Naive thymus-derived CD4-positive, alpha-beta T cell (primary cell): Measurements from ENCODE around the gene NKX6-2. TPM values are rescaled to one million over a fixed set of nuclear protein-coding genes. Genes with fewer than 3 reads are reported as not detected.
"Not testable (repeated sequence)": the region's sequence is repeated elsewhere in the genome, so short reads cannot be mapped to it uniquely, and the experiment has no call there.

Experiments used
- ATAC-seq: fragments of 150-1000 bp; cut with Tn5 transposase; 2 replicates; pipeline ENCODE4 v1.10.0; 2021; ENCODE audit warnings: mild to moderate bottlenecking, moderate library complexity
- CTCF ChIA-PET: fragments of 350-600 bp; sonication (Branson Sonifier 250); formaldehyde crosslinking; loops from one replicate; lab custom pipeline; 2021; ENCODE audit warnings: antibody characterized with exemption; lab: Charles Lee
- POLR2A ChIA-PET: fragments of 350-600 bp; sonication (Branson Sonifier 250); formaldehyde crosslinking; loops from one replicate; lab custom pipeline; 2021; ENCODE audit warnings: antibody characterized with exemption, inconsistent platforms; lab: Charles Lee
- DNase-seq, 9 donors: peaks; one replicate each; pipeline versions ENCODE4 v3.0.0 to v3.0.0-alpha.2; 2020 to 2022; ENCODE audit warnings: mixed read lengths in 1 of 9
- H3K27ac ChIP-seq: one replicate; pipeline ENCODE4 v1.7.0; 2013; ENCODE audit warnings: mild to moderate bottlenecking, low read depth, low read length, moderate library complexity
- H3K27me3 ChIP-seq, 2 donors: one replicate each; pipeline ENCODE4 v1.7.0; 2013; ENCODE audit warnings: low read length in 2 of 2, mild to moderate bottlenecking in 2 of 2, moderate library complexity in 2 of 2; ENCODE audit not compliant: control insufficient read depth in 2 of 2, insufficient read depth in 2 of 2
- H3K36me3 ChIP-seq, 3 experiments: 1 replicate in 2 of 3; 2 replicates in 1 of 3; pipeline ENCODE4 v1.7.0; 2013; ENCODE audit warnings: low read length in 3 of 3, mild to moderate bottlenecking in 3 of 3, moderate library complexity in 1 of 3; ENCODE audit not compliant: insufficient read depth in 3 of 3, control insufficient read depth in 2 of 3
- H3K4me1 ChIP-seq, 2 donors: one replicate each; pipeline ENCODE4 v1.7.0; 2013; ENCODE audit warnings: low read length in 2 of 2, mild to moderate bottlenecking in 2 of 2, moderate library complexity in 1 of 2; ENCODE audit not compliant: control insufficient read depth in 2 of 2, insufficient read depth in 2 of 2
- H3K4me3 ChIP-seq: 2 replicates; pipeline ENCODE4 v1.7.0; 2013; ENCODE audit warnings: mild to moderate bottlenecking, low read length
- H3K9me3 ChIP-seq, 3 experiments: 1 replicate in 2 of 3; 2 replicates in 1 of 3; pipeline ENCODE4 v1.7.0; 2013; ENCODE audit warnings: low read length in 3 of 3; ENCODE audit not compliant: control insufficient read depth in 2 of 3
- H3K27ac Mint-ChIP-seq, 9 donors: one replicate each; pipeline ENCODE4 v1.8.0; 2020 to 2022; ENCODE audit warnings: mixed read lengths in 9 of 9, mild to moderate bottlenecking in 8 of 9, moderate library complexity in 5 of 9, inconsistent platforms in 2 of 9
- H3K27me3 Mint-ChIP-seq, 5 donors: one replicate each; pipeline ENCODE4 v1.8.0; 2021 to 2022; ENCODE audit warnings: mixed read lengths in 5 of 5, mild to moderate bottlenecking in 1 of 5
- H3K36me3 Mint-ChIP-seq, 5 donors: one replicate each; pipeline ENCODE4 v1.8.0; 2020 to 2022; ENCODE audit warnings: mixed read lengths in 5 of 5, mild to moderate bottlenecking in 3 of 5, inconsistent platforms in 1 of 5
- H3K4me1 Mint-ChIP-seq, 7 donors: one replicate each; pipeline ENCODE4 v1.8.0; 2020 to 2022; ENCODE audit warnings: mixed read lengths in 7 of 7, mild to moderate bottlenecking in 3 of 7, inconsistent platforms in 1 of 7
- H3K4me3 Mint-ChIP-seq, 10 donors: one replicate each; pipeline ENCODE4 v1.8.0; 2020 to 2022; ENCODE audit warnings: mild to moderate bottlenecking in 10 of 10, mixed read lengths in 10 of 10, moderate library complexity in 6 of 10, inconsistent platforms in 2 of 10
- H3K9me3 Mint-ChIP-seq, 11 donors: one replicate each; pipeline ENCODE4 v1.8.0; 2020 to 2022; ENCODE audit warnings: mixed read lengths in 11 of 11, mild to moderate bottlenecking in 4 of 11, inconsistent platforms in 1 of 11, moderate library complexity in 1 of 11
- intact Hi-C, 2 donors: fragments of 100-400 bp; cut with micrococcal nuclease; formaldehyde crosslinking; loops; one replicate each; pipeline ENCODE4 v1.15.1; 2023
- polyA plus RNA-seq, 2 donors: library from polyadenylated mRNA; unstranded; fragments of 300-500 nt; fragmentation: Illumina TruSeq; gene quantifications; one replicate each; pipeline ENCODE4 v1.2.3, GENCODE V29; 2021
- total RNA-seq, 6 experiments: library from RNA in 5 of 6; stranded (reverse) in 5 of 6; gene quantifications; 1 replicate in 5 of 6; 2 replicates in 1 of 6; pipeline ENCODE4 v1.2.3 and lab custom pipeline; 2021 to 2026

NKX6-2 gene
- total and polyA plus RNA-seq, 7 experiments from 2014 or later, result 0.80 TPM; not detected in 6

DNA sequence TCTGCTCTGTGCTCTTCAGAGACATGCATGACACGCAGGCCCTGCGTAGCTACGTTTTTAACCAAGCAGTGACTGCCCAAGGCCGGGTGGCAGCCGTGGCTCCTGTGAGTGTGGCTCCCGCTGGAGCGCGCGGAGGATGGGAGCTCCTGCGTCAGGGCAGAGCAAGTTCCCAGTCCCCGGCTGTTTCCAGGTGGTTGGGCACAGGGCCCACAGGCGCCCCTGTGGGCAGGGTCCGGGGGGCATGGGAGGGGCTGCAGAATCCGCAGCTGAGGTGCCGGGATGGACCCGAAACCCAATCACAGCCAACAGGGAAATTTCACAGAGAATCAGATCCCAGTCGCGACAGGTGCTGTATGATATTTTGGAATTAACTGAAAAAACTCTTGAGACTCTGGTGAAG is 9.8 kb downstream of the NKX6-2 start:
- H3K9me3 ChIP-seq, result no peaks in the 10 kb centered on the region
- no peak for DNase-seq
- no peak overlapping the region for H3K27ac ChIP-seq
- H3K36me3 ChIP-seq, result peaks cover 0 to 61% (median 0%) of the 10 kb centered on the region in 3 experiments
- no peaks in the 10 kb centered on the region for H3K27me3 ChIP-seq
- Mint-ChIP-seq H3K4me3 (no peak overlapping the region), H3K36me3 (peaks cover 3 to 56% (median 15%) of the 10 kb centered on the region in 5 donors), H3K9me3 (no peaks in the 10 kb centered on the region), H3K27me3 (no peaks in the 10 kb centered on the region), H3K4me1 (no peaks in the 10 kb centered on the region), H3K27ac (no peak overlapping the region)
- CTCF ChIA-PET, result no interaction called here
- no peak for ATAC-seq
- intact Hi-C loops, result no loop called here
- H3K4me1 ChIP-seq, result no peaks in the 10 kb centered on the region
- POLR2A ChIA-PET, result no interaction called here
- no peak overlapping the region for H3K4me3 ChIP-seq

GRCh38 chr10:132774902-132775863 is 10.8 kb downstream of the NKX6-2 start:
- H3K4me3 ChIP-seq, result no peak overlapping the region
- H3K36me3 Mint-ChIP-seq, result peaks cover 3 to 59% (median 13%) of the 10 kb centered on the region in 5 donors
- no peaks in the 10 kb centered on the region for H3K9me3 Mint-ChIP-seq
- no peaks in the 10 kb centered on the region for H3K9me3 ChIP-seq
- no peaks in the 10 kb centered on the region for H3K27me3 ChIP-seq
- ChIA-PET POLR2A (no interaction called here), CTCF (no interaction called here)
- intact Hi-C loops, result no loop called here
- no peak overlapping the region for H3K27ac ChIP-seq
- H3K4me3 Mint-ChIP-seq, result no peak overlapping the region
- H3K4me1 Mint-ChIP-seq, result no peaks in the 10 kb centered on the region
- H3K4me1 ChIP-seq, result no peaks in the 10 kb centered on the region
- peaks cover 0 to 63% (median 2%) of the 10 kb centered on the region in 3 experiments for H3K36me3 ChIP-seq
- no peaks in the 10 kb centered on the region for H3K27me3 Mint-ChIP-seq
- ATAC-seq, result no peak
- H3K27ac Mint-ChIP-seq, result no peak overlapping the region
- DNase-seq, result no peak

- H3K9me3 Mint-ChIP-seq, result no peaks in the 10 kb centered on the region
- Histone ChIP-seq H3K9me3 (no peaks in the 10 kb centered on the region), H3K27ac (no peak overlapping the region), H3K36me3 (peaks cover 0 to 61% (median 2%) of the 10 kb centered on the region in 3 experiments), H3K27me3 (no peaks in the 10 kb centered on the region), H3K4me3 (no peak overlapping the region), H3K4me1 (no peaks in the 10 kb centered on the region)
- no peak for DNase-seq
- no peak overlapping the region for H3K27ac Mint-ChIP-seq
- intact Hi-C loops, result no loop called here
- H3K27me3 Mint-ChIP-seq, result no peaks in the 10 kb centered on the region
- no peaks in the 10 kb centered on the region for H3K4me1 Mint-ChIP-seq
- no peak overlapping the region for H3K4me3 Mint-ChIP-seq
- peaks cover 0 to 54% (median 13%) of the 10 kb centered on the region in 5 donors for H3K36me3 Mint-ChIP-seq
- ChIA-PET CTCF (no interaction called here), POLR2A (no interaction called here)
- ATAC-seq, result no peak
Measured at GRCh38 chr10:132774181-132774901, 11.6 kb downstream of the NKX6-2 start.

DNA sequence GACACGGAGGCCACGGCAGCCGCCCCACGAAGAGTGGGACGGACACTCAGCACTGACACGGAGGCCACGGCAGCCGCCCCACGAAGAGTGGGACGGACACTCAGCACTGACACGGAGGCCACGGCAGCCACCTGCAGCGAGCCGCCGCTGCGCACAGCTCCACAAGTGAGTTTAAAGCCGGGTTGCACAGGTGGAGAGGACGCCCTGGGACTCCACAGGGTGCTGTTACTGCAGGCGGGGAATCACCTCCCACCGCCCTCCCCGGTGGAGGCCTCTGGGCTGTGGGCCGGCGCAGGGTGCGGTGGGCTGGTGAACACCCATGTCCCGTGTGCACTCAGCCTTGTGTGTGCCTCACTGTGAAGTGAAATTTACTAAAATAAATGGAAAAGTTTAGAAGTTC is 13.1 kb downstream of the NKX6-2 start:
- ATAC-seq, H3K4me3 Mint-ChIP-seq, POLR2A ChIA-PET, H3K4me1 ChIP-seq, DNase-seq, H3K27ac Mint-ChIP-seq, H3K27me3 Mint-ChIP-seq, H3K27me3 ChIP-seq, H3K27ac ChIP-seq, CTCF ChIA-PET, H3K9me3 ChIP-seq, intact Hi-C loops, H3K9me3 Mint-ChIP-seq, H3K4me3 ChIP-seq, H3K4me1 Mint-ChIP-seq: not testable (repeated sequence)
- H3K36me3 Mint-ChIP-seq, result peaks cover 0 to 56% (median 20%) of the 10 kb centered on the region in 5 donors
- peaks cover 0 to 67% (median 2%) of the 10 kb centered on the region in 3 experiments for H3K36me3 ChIP-seq

DNA sequence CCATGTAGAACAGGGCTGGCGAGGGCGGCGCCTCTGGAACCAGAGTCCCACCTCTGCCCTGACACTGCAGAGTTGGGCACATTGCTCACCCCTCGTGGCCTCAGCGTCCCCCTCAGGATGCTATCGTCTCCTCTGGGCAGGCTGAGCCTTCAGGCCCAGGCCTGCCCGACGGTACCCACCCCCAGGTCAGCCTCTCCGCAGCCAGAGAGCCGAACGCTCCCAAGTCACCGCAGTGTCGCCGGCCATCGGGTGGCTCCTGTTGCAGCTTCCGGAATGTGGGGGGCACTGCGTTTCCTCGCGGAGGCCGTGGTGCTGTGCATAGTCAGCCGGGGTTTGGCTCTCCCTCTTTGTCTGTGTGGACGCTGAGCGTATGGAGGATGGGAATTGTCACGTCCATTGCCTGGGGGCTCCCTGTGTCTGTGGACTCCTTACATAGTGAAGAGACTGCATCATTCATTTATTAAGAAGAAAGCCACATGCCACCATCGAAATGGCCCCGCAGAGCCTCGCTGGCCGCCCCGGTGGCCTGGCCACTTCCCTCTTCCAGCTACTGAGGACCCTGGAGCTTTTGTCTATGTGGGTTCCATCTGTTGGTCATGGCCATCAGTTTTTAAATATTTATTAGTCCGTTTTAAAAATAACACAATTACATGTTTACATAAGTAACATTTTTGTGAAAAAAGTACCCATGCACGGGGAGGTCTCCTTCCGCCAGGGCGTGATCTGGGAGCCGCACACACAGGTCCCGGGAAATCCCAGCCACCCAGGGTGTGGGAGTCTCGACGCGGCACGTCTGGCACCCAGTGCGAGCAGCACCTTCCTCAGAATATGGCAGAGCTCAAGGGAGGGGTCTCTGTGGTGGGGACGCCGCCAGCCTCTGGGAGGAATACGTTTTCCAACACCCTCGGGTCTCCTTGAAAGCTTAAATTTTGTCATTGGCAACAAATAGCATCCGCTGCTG is 15.6 kb downstream of the NKX6-2 start:
- CTCF ChIA-PET, result no interaction called here
- H3K4me1 ChIP-seq, result no peaks in the 10 kb centered on the region
- DNase-seq (no peak), ATAC-seq (no peak)
- H3K36me3 ChIP-seq, result peaks cover 0 to 53% (median 2%) of the 10 kb centered on the region in 3 experiments
- no peaks in the 10 kb centered on the region for H3K27me3 ChIP-seq
- peaks cover 5 to 55% (median 26%) of the 10 kb centered on the region in 5 donors for H3K36me3 Mint-ChIP-seq
- H3K4me3 ChIP-seq, result no peak overlapping the region
- intact Hi-C loops, result no loop called here
- no peak overlapping the region for H3K27ac ChIP-seq
- H3K27me3 Mint-ChIP-seq, result no peaks in the 10 kb centered on the region
- no peak overlapping the region for H3K27ac Mint-ChIP-seq
- peaks cover 0 to 5% (median 0%) of the 10 kb centered on the region in 7 donors for H3K4me1 Mint-ChIP-seq
- H3K4me3 Mint-ChIP-seq, result no peak overlapping the region
- peaks cover 0 to 5% (median 0%) of the 10 kb centered on the region in 11 donors for H3K9me3 Mint-ChIP-seq
- POLR2A ChIA-PET, result no interaction called here
- H3K9me3 ChIP-seq, result no peaks in the 10 kb centered on the region
